GM23248 (cell line): ENCODE data around the gene SELENOS.

ENCODE experiments used
- EZH2 ChIP-seq: fragments of 200-600 bp; sonication (generic); IDR thresholded peaks from 2 replicates; pipeline ENCODE4 v1.6.1; 2018; ENCODE audit warnings: antibody characterized with exemption, mild to moderate bottlenecking; ENCODE audit not compliant: insufficient read depth, poor library complexity, severe bottlenecking
- EZH2phosphoT487 ChIP-seq: fragments of 200-600 bp; sonication (generic); IDR thresholded peaks from 2 replicates; pipeline ENCODE4 v1.6.1; 2018; ENCODE audit warnings: antibody characterized with exemption, moderate library complexity, mild to moderate bottlenecking, low read depth; ENCODE audit not compliant: insufficient read depth

GRCh38 chr15:101269479-101270223, 7.6 kb downstream of the SELENOS start:
- no peak for TF ChIP-seq EZH2phosphoT487
- TF ChIP-seq EZH2 = no peak
